Measurements from ENCODE around the gene ZNF474.

Gene ZNF474

DNA sequence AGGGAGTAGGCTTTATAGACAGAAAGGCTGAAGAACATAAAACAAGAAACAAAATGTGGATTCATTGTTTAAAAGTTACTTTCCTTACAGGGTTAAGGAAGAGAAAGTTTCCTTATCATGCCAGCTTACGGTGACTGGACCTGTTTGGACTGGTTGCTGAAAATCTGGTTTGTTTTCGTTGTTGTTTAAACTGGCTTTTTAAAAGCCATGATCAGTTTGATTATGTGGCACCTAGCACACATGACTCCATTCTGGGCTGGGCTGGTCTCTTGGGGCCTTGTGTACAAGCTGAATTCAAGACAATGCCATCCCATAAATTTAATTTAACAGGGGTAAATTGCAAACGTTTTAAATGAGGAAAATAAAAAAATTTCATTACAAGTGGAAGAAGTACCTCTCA, 18.4 kb upstream of the ZNF474 start:
- Histone ChIP-seq H3K9me3 (no peaks in the 10 kb centered on the region), H3K36me3 (no peaks in the 10 kb centered on the region), H3K4me1 (ENCODE audit: control insufficient read depth in 1 of 2, insufficient read depth in 1 of 2, low read depth in 1 of 2, low read length in 1 of 2) (no peaks in the 10 kb centered on the region), H3K27ac (no peak overlapping the region), H3K27me3 (no peaks in the 10 kb centered on the region), H3K4me3 (ENCODE audit: low read depth in 1 of 2, low read length in 1 of 2) (no peak overlapping the region)
- TF ChIP-seq CTCF (IDR thresholded peaks at IDR 0.05) = no peak

GRCh38 chr5:122111460-122111859, 17.9 kb upstream of the ZNF474 start:
- Histone ChIP-seq H3K36me3 (no peaks in the 10 kb centered on the region), H3K4me3 (ENCODE audit: low read depth in 1 of 2, low read length in 1 of 2) (no peak overlapping the region), H3K4me1 (ENCODE audit: control insufficient read depth in 1 of 2, insufficient read depth in 1 of 2, low read depth in 1 of 2, low read length in 1 of 2) (no peaks in the 10 kb centered on the region), H3K27ac (no peak overlapping the region), H3K27me3 (no peaks in the 10 kb centered on the region), H3K9me3 (no peaks in the 10 kb centered on the region)
- TF ChIP-seq CTCF (IDR thresholded peaks at IDR 0.05) = no peak

DNA sequence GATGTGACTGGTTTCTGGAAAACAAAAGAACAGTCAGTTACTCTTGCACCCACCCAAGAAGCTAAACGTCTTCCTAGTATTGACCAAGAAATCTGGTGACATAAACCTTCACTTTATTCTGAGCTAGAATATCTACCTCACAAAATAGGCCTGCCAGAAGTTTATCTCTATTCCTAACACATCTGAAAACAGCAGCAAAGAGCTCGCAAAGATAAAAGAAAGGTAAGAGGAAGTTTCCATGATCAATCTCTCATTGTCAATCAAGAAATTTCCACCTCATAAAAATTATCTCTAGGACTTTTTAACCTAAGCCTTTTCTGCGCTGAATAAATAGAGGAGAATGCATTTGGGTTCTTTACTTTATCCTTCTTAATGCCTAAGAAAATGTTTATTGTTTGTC, 17.3 kb upstream of the ZNF474 start:
- no peak overlapping the region for H3K4me3 ChIP-seq (ENCODE audit: low read depth in 1 of 2, low read length in 1 of 2)
- TF ChIP-seq CTCF (IDR thresholded peaks at IDR 0.05) = no peak

GRCh38 chr5:122112733-122113558, 16.4 kb upstream of the ZNF474 start:
- no peak for TF ChIP-seq CTCF (IDR thresholded peaks at IDR 0.05)
- no peak overlapping the region for H3K4me3 ChIP-seq (ENCODE audit: low read depth in 1 of 2, low read length in 1 of 2)
- H3K36me3 ChIP-seq = no peaks in the 10 kb centered on the region
- H3K9me3 ChIP-seq = no peaks in the 10 kb centered on the region
- H3K4me1 ChIP-seq (ENCODE audit: control insufficient read depth in 1 of 2, insufficient read depth in 1 of 2, low read depth in 1 of 2, low read length in 1 of 2) = no peaks in the 10 kb centered on the region
- no peak overlapping the region for H3K27ac ChIP-seq
- H3K27me3 ChIP-seq = no peaks in the 10 kb centered on the region

More for the DNA sequence above, 17.3 kb upstream of the ZNF474 start:
- Histone ChIP-seq H3K9me3 (no peaks in the 10 kb centered on the region), H3K27ac (no peak overlapping the region), H3K4me1 (ENCODE audit: control insufficient read depth in 1 of 2, insufficient read depth in 1 of 2, low read depth in 1 of 2, low read length in 1 of 2) (no peaks in the 10 kb centered on the region), H3K36me3 (no peaks in the 10 kb centered on the region), H3K27me3 (no peaks in the 10 kb centered on the region)

DNA sequence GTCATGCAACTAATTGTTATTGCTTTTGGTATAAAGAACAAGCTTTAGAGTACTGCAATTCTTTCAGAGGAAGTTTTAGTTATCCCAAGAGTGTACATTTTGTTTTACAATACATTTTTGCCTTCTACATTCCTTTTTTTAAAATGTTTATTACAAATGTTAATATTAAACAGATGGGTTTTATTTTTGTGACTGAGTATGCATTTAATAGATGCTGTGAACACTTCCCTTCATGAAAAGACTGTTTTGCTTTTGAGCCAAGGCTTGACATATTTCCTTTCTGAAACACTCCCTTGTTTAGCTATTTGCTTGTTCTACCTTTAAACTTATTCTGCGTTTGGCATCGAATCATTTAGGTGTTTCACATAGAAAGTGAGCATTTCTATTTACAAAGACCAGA, 14.8 kb upstream of the ZNF474 start:
- Histone ChIP-seq H3K4me1 (ENCODE audit: control insufficient read depth in 1 of 2, insufficient read depth in 1 of 2, low read depth in 1 of 2, low read length in 1 of 2) (no peaks in the 10 kb centered on the region), H3K9me3 (no peaks in the 10 kb centered on the region), H3K27ac (no peak overlapping the region), H3K36me3 (no peaks in the 10 kb centered on the region), H3K4me3 (ENCODE audit: low read depth in 1 of 2, low read length in 1 of 2) (no peak overlapping the region), H3K27me3 (no peaks in the 10 kb centered on the region)
- no peak for TF ChIP-seq CTCF (IDR thresholded peaks at IDR 0.05)
